ENCODE data around the gene CFAP100. TPM values are rescaled to one million over a fixed set of nuclear protein-coding genes. Genes with fewer than 3 reads are reported as not detected.
A peak's percentile ranks its signal among the peaks of the same experiment; 100 is the strongest.

CFAP100 gene
- total and polyA plus RNA-seq, 9 of the 15 experiments (the other 6 are each of a cell fraction or from before 2014, with no cell fraction given) = not detected

GRCh38 chr3:126441256-126441880, 46.7 kb downstream of the CFAP100 start:
- Histone ChIP-seq H3K9me3 (replicated peaks; ENCODE audit: control insufficient read depth, insufficient read depth, low read depth, low read length) (no peaks in the 10 kb centered on the region), H3K27ac (ENCODE audit: extremely low read depth, low read depth, low read length) (no peak overlapping the region), H3K36me3 (ENCODE audit: control insufficient read depth, insufficient read depth, low read length) (peaks cover 7% of the 10 kb centered on the region; the same call in 1 of the 3 replicates), H2AFZ (ENCODE audit: low read depth, low read length) (no peak overlapping the region), H3K27me3 (ENCODE audit: control insufficient read depth in 2 of 2, insufficient read depth in 2 of 2, low read length in 2 of 2) (no peaks in the 10 kb centered on the region), H3K4me3 (no peak overlapping the region), H3K79me2 (ENCODE audit: control insufficient read depth, insufficient read depth, low read length) (no peaks in the 10 kb centered on the region), H3K9ac (ENCODE audit: insufficient read depth in 1 of 2, low read depth in 2 of 2, low read length in 2 of 2) (no peak overlapping the region), H3K9me1 (ENCODE audit: control insufficient read depth, insufficient read depth, low read length) (no peaks in the 10 kb centered on the region), H4K20me1 (replicated peaks; ENCODE audit: control insufficient read depth, insufficient read depth, low read length) (no peaks in the 10 kb centered on the region), H3K4me2 (ENCODE audit: insufficient read depth, low read length) (no peak overlapping the region), H3K4me1 (replicated peaks in 1 of 2; ENCODE audit: control insufficient read depth in 2 of 2, insufficient read depth in 2 of 2, low read length in 2 of 2) (no peaks in the 10 kb centered on the region)
- DNase-seq (ENCODE audit: extremely low read depth in 1 of 4, low spot score in 3 of 4) = no peak
- in situ Hi-C loops (cut with MboI) = no loop called here
- POLR2A ChIA-PET = interaction anchor here (0.6 to 0.7 kb wide), 2 partner anchors 9 to 805 kb away, joined by 3 read pairs; no protein-coding TSS in a partner anchor
- CTCF ChIA-PET (ENCODE audit: low intra/inter-chr PET ratio) = no interaction called here
- no TSS peak for BruUV-seq (replicated peaks)
- 95% methylated on average over 15 of the region's 20 CpGs for WGBS (ENCODE audit: insufficient coverage, low coverage, missing lambda C conversion rate)
- FAIRE-seq = no peak
- 0 out of 2 replicates have a peak, but pooled peaks have one; percentile 11 for TF ChIP-seq POLR2G (IDR thresholded peaks at IDR 0.05; ENCODE audit: low read depth, low read length)
- TF ChIP-seq C11orf30 (IDR thresholded peaks at IDR 0.05; ENCODE audit: low read depth) = no peak
- intact Hi-C loops (cut with micrococcal nuclease) = no loop called here
- no peak for ATAC-seq

DNA sequence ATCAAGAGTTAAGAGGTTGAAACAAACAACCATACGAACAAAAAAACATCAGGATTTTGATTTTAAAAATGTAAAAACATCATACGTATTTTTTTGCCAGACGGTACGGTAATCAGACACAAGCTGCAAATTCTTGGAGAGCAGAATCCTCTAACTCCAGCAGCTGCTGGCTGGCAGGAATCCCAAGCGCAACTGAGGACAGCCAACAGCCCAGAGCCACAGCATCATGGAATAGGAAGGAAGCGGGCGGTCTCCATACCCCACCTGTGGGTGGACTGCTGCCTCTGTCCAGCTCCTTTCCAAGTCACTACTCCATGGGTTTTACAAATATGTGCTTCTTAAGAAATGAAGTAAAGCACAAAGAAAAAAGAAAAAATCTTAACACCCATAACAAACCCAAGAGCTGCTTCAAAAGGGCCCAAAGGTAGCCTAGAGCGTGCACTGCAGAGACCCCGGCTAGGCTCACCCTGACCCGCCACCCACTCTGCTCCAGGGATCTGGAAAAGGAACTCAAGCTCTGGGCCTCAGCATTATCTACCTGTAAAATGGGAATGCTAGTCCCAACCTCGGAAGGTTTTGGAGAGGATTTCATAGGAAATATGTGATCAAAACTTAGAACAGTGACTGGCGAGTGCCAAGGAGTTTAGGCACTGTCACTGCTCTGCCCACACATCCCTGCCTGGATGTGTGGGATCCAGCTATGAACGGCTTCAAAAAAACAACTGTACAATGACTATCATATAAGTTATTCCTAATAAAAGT, 47.6 kb downstream of the CFAP100 start:
- Histone ChIP-seq H3K79me2 (ENCODE audit: control insufficient read depth, insufficient read depth, low read length) (no peaks in the 10 kb centered on the region), H3K27ac (ENCODE audit: extremely low read depth, low read depth, low read length) (no peak overlapping the region), H3K9me1 (ENCODE audit: control insufficient read depth, insufficient read depth, low read length) (no peaks in the 10 kb centered on the region), H4K20me1 (replicated peaks; ENCODE audit: control insufficient read depth, insufficient read depth, low read length) (no peaks in the 10 kb centered on the region), H3K4me3 (no peak overlapping the region), H3K36me3 (ENCODE audit: control insufficient read depth, insufficient read depth, low read length) (0 out of 3 replicates have a peak, but pooled peaks cover 4% of the 10 kb centered on the region), H3K9me3 (replicated peaks; ENCODE audit: control insufficient read depth, insufficient read depth, low read depth, low read length) (no peaks in the 10 kb centered on the region), H3K4me2 (ENCODE audit: insufficient read depth, low read length) (no peak overlapping the region), H3K9ac (ENCODE audit: insufficient read depth in 1 of 2, low read depth in 2 of 2, low read length in 2 of 2) (no peak overlapping the region), H3K27me3 (ENCODE audit: control insufficient read depth in 2 of 2, insufficient read depth in 2 of 2, low read length in 2 of 2) (no peaks in the 10 kb centered on the region), H3K4me1 (replicated peaks in 1 of 2; ENCODE audit: control insufficient read depth in 2 of 2, insufficient read depth in 2 of 2, low read length in 2 of 2) (no peaks in the 10 kb centered on the region), H2AFZ (ENCODE audit: low read depth, low read length) (no peak overlapping the region)
- DNase-seq (ENCODE audit: extremely low read depth in 1 of 4, low spot score in 3 of 4) = no peak
- in situ Hi-C loops (cut with MboI) = no loop called here
- 86% methylated on average over 10 of the region's 13 CpGs for WGBS (ENCODE audit: insufficient coverage, low coverage, missing lambda C conversion rate)
- CTCF ChIA-PET (ENCODE audit: low intra/inter-chr PET ratio) = no interaction called here
- POLR2A ChIA-PET = interaction anchor here (0.7 kb wide), 1 partner anchor 8 kb away, joined by 3 read pairs; no protein-coding TSS in a partner anchor
- no peak for FAIRE-seq
- ATAC-seq = no peak
- no TSS peak for BruUV-seq (replicated peaks)
- intact Hi-C loops (cut with micrococcal nuclease) = no loop called here
- TF ChIP-seq ZFP30 (CRISPR knock-in tag; IDR thresholded peaks at IDR 0.05; ENCODE audit: borderline replicate concordance) (no peak), NCOA4 (IDR thresholded peaks at IDR 0.05; ENCODE audit: partially characterized antibody) (no peak), NR2C1 (IDR thresholded peaks at IDR 0.05) (no peak), NR2C1 (tag; IDR thresholded peaks at IDR 0.05) (no peak), RBM15 (IDR thresholded peaks at IDR 0.05; ENCODE audit: insufficient read depth, low read length) (no peak), TGIF2 (CRISPR knock-in tag; IDR thresholded peaks at IDR 0.05) (no peak), ZKSCAN1 (IDR thresholded peaks at IDR 0.05; ENCODE audit: low read depth, low read length) (no peak), STAT5A (IDR thresholded peaks at IDR 0.05; ENCODE audit: borderline replicate concordance, low read length) (no peak), ZEB2 (IDR thresholded peaks at IDR 0.05) (no peak), ZSCAN29 (IDR thresholded peaks at IDR 0.05) (no peak), ILK (tag; IDR thresholded peaks at IDR 0.05; ENCODE audit: borderline replicate concordance, low read depth) (no peak)

Data from K562 (cell line).